ENCODE measurements around the gene TRABD.

DNA sequence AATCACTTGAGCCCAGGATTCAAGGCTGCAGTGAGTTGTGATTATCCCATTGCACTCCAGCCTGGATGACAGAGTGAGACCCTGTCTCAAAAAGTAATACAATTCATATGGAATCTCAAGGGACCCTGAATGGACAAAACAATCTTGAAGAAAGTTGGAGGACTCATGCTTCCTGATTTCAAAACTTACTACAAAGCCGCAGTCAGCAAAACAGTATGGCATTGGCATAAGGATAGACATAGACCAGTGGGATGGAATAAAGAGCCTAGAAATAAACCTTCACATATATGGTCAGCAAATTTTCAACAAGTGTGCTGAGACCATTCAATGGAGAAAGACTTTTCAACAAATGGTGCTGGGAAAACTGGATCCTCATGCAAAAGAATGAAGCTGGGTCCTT is 17.6 kb downstream of the TRABD start:
- TF ChIP-seq, protein P1, sequence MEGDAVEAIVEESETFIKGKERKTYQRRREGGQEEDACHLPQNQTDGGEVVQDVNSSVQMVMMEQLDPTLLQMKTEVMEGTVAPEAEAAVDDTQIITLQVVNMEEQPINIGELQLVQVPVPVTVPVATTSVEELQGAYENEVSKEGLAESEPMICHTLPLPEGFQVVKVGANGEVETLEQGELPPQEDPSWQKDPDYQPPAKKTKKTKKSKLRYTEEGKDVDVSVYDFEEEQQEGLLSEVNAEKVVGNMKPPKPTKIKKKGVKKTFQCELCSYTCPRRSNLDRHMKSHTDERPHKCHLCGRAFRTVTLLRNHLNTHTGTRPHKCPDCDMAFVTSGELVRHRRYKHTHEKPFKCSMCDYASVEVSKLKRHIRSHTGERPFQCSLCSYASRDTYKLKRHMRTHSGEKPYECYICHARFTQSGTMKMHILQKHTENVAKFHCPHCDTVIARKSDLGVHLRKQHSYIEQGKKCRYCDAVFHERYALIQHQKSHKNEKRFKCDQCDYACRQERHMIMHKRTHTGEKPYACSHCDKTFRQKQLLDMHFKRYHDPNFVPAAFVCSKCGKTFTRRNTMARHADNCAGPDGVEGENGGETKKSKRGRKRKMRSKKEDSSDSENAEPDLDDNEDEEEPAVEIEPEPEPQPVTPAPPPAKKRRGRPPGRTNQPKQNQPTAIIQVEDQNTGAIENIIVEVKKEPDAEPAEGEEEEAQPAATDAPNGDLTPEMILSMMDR (IDR thresholded peaks at IDR 0.05; ENCODE audit: low read length): no peak
- TF ChIP-seq EZH2 (IDR thresholded peaks at IDR 0.05; ENCODE audit: borderline replicate concordance, low read length): no peak
